DOHH2 (cell line): ENCODE data around the gene HPSE2.

Source experiments
- H3F3A ChIP-seq: fragments of 200-600 bp; sonication (generic), shearing (Covaris generic); 2 replicates; pipeline ENCODE4 v1.6.0; 2016; ENCODE audit warnings: antibody characterized with exemption, mild to moderate bottlenecking; ENCODE audit not compliant: control insufficient read depth, insufficient read depth
- H3K27ac ChIP-seq: fragments of 200-600 bp; sonication (generic); 2 replicates; pipeline ENCODE4 v1.5.1; 2014; ENCODE audit warnings: low read depth, mild to moderate bottlenecking, low read length, moderate library complexity
- H3K27me3 ChIP-seq: fragments of 200-600 bp; sonication (generic); 2 replicates; pipeline ENCODE4 v1.6.1; 2014; ENCODE audit warnings: mild to moderate bottlenecking, low read length, mixed read lengths; ENCODE audit not compliant: control insufficient read depth
- H3K36me3 ChIP-seq: fragments of 200-600 bp; sonication (generic); 2 replicates; pipeline ENCODE4 v1.6.1; 2014; ENCODE audit warnings: mild to moderate bottlenecking, low read length, moderate library complexity, mixed read lengths; ENCODE audit not compliant: control insufficient read depth
- H3K4me1 ChIP-seq: fragments of 200-600 bp; sonication (generic); 2 replicates; pipeline ENCODE4 v1.6.1; 2014; ENCODE audit warnings: mild to moderate bottlenecking, low read length, mixed read lengths; ENCODE audit not compliant: control insufficient read depth
- H3K4me2 ChIP-seq: fragments of 200-600 bp; sonication (generic); 2 replicates; pipeline ENCODE4 v1.6.0; 2014; ENCODE audit warnings: mild to moderate bottlenecking, low read length, moderate library complexity
- H3K4me3 ChIP-seq: fragments of 200-600 bp; sonication (generic); 2 replicates; pipeline ENCODE4 v1.5.1; 2014; ENCODE audit warnings: mild to moderate bottlenecking, low read length, mixed read lengths
- H3K79me2 ChIP-seq: fragments of 200-600 bp; sonication (generic); 2 replicates; pipeline ENCODE4 v1.6.1; 2014; ENCODE audit warnings: mild to moderate bottlenecking, low read length, mixed read lengths; ENCODE audit not compliant: control insufficient read depth
- H3K9me2 ChIP-seq: fragments of 200-600 bp; sonication (generic); replicated peaks from 2 replicates; pipeline ENCODE4 v1.6.1; 2014; ENCODE audit warnings: mild to moderate bottlenecking, low read length, mixed read lengths; ENCODE audit not compliant: control insufficient read depth
- H3K9me3 ChIP-seq: fragments of 200-600 bp; sonication (generic); 2 replicates; pipeline ENCODE4 v1.6.1; 2014; ENCODE audit warnings: antibody characterized with exemption, low read length, mixed read lengths; ENCODE audit not compliant: control insufficient read depth, insufficient read depth
- H4K20me1 ChIP-seq: fragments of 200-600 bp; sonication (generic); 2 replicates; pipeline ENCODE4 v1.6.0; 2014; ENCODE audit warnings: low read depth, mild to moderate bottlenecking, antibody characterized with exemption, low read length, moderate library complexity; ENCODE audit not compliant: control insufficient read depth, insufficient read depth
- CTCF ChIP-seq: fragments of 200-600 bp; sonication (generic); IDR thresholded peaks from one replicate; pipeline ENCODE4 v1.5.1; 2014; ENCODE audit warnings: antibody characterized with exemption, mild to moderate bottlenecking, low read depth, low read length; ENCODE audit not compliant: poor library complexity, severe bottlenecking
- EZH2phosphoT487 ChIP-seq: fragments of 200-600 bp; sonication (generic); IDR thresholded peaks from 2 replicates; pipeline ENCODE4 v1.6.1; 2017; ENCODE audit warnings: borderline replicate concordance, mild to moderate bottlenecking, antibody characterized with exemption, low read length, moderate library complexity, mixed read lengths

The HPSE2 gene

GRCh38 chr10:99224766-99225165, 10.9 kb downstream of the HPSE2 start:
- no peaks in the 10 kb centered on the region for H3K4me1 ChIP-seq
- no peaks in the 10 kb centered on the region for H4K20me1 ChIP-seq
- no peaks in the 10 kb centered on the region for H3K9me2 ChIP-seq
- no peaks in the 10 kb centered on the region for H3K9me3 ChIP-seq
- no peak for TF ChIP-seq EZH2phosphoT487
- no peak for TF ChIP-seq CTCF
- H3F3A ChIP-seq, result no peaks in the 10 kb centered on the region
- no peak overlapping the region for H3K4me2 ChIP-seq
- no peaks in the 10 kb centered on the region for H3K79me2 ChIP-seq
- H3K27ac ChIP-seq, result no peak overlapping the region
- no peak overlapping the region for H3K4me3 ChIP-seq
- peaks cover 25% of the 10 kb centered on the region for H3K27me3 ChIP-seq
- no peaks in the 10 kb centered on the region for H3K36me3 ChIP-seq

- Histone ChIP-seq H4K20me1 (no peaks in the 10 kb centered on the region), H3K79me2 (no peaks in the 10 kb centered on the region), H3K36me3 (no peaks in the 10 kb centered on the region), H3K9me3 (no peaks in the 10 kb centered on the region), H3K4me1 (no peaks in the 10 kb centered on the region), H3F3A (no peaks in the 10 kb centered on the region), H3K27ac (no peak overlapping the region), H3K4me3 (no peak overlapping the region), H3K9me2 (no peaks in the 10 kb centered on the region), H3K27me3 (no peaks in the 10 kb centered on the region), H3K4me2 (no peak overlapping the region)
- TF ChIP-seq CTCF (no peak), EZH2phosphoT487 (no peak)
These were observed 28.3 kb downstream of the HPSE2 start for GRCh38 chr10:99207340-99207739.

- H4K20me1 ChIP-seq, result no peaks in the 10 kb centered on the region
- no peaks in the 10 kb centered on the region for H3K79me2 ChIP-seq
- no peak overlapping the region for H3K4me2 ChIP-seq
- no peaks in the 10 kb centered on the region for H3K9me2 ChIP-seq
- no peaks in the 10 kb centered on the region; the same call in 1 of the 2 replicates for H3K27me3 ChIP-seq
- no peaks in the 10 kb centered on the region for H3K9me3 ChIP-seq
- H3K4me3 ChIP-seq, result no peak overlapping the region
- no peaks in the 10 kb centered on the region for H3K4me1 ChIP-seq
- no peak for TF ChIP-seq EZH2phosphoT487
- TF ChIP-seq CTCF, result no peak
- no peaks in the 10 kb centered on the region for H3K36me3 ChIP-seq
- no peak overlapping the region for H3K27ac ChIP-seq
- H3F3A ChIP-seq, result no peaks in the 10 kb centered on the region
These were observed 32.3 kb downstream of the HPSE2 start for GRCh38 chr10:99203310-99203709.

GRCh38 chr10:99172950-99173349, 62.7 kb downstream of the HPSE2 start:
- Histone ChIP-seq H3K4me3 (no peak overlapping the region), H3K27me3 (no peaks in the 10 kb centered on the region), H3K9me2 (no peaks in the 10 kb centered on the region), H3K27ac (no peak overlapping the region), H3K36me3 (no peaks in the 10 kb centered on the region), H4K20me1 (no peaks in the 10 kb centered on the region), H3K9me3 (no peaks in the 10 kb centered on the region), H3K79me2 (no peaks in the 10 kb centered on the region), H3K4me2 (no peak overlapping the region), H3F3A (no peaks in the 10 kb centered on the region), H3K4me1 (no peaks in the 10 kb centered on the region)
- TF ChIP-seq CTCF (no peak), EZH2phosphoT487 (no peak)
